Measurements from ENCODE around the gene EXOC3.
A peak's percentile ranks its signal among the peaks of the same experiment; 100 is the strongest.
"Not testable (repeated sequence)": the region's sequence is repeated elsewhere in the genome, so short reads cannot be mapped to it uniquely, and the experiment has no call there.

The EXOC3 gene

DNA sequence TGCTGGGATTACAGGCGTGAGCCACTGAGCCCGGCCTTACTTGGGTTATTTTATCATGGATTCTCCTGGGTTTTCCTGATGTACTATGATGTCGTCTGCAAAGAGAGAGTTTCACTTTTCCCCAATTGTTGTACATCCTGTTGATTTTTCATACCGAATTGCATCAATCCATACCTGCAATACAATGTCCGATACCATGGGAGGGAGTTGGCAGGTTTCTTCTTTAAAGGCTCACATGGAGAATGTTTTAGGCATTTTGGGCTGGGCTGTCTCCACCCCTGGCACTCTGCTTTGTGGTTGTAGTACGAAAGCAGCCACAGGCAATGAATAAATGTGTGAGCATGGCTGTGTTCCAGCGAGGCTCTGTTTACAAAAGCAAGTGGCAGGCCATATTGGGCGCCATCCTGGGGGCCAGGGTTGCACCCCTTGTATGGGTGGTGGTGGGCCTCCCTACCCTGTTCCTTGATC, 35.1 kb upstream of the EXOC3 start:
- DNase-seq, result no peak

DNA sequence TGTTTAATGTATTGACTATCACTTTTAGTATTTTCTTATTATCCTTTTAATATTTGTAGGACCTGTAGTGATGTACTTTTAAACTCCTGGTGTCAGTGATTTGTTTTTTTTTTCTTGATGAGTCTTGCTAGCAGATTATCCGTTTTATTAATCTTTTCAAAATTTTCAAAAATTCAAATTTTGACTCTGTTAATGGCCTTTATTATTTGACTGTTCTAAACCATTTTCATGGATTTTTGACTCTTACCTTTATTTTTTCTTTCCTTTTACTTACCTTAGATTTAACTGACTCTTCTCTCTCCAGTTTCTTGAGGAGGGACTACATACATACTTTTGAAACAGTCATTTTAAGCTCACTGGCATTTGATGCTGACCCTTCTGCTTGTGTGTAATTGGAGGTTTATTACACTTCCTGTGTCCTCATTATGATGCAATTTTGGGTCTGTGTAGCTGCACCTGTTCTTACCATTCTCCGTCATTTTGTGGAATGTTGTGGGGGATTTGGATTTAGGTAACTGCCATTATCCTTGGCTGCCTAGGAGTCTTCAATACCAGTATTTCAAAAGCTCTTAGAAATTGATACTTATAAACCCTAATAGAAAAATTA, 32.0 kb upstream of the EXOC3 start:
- DNase-seq, result no peak

DNA sequence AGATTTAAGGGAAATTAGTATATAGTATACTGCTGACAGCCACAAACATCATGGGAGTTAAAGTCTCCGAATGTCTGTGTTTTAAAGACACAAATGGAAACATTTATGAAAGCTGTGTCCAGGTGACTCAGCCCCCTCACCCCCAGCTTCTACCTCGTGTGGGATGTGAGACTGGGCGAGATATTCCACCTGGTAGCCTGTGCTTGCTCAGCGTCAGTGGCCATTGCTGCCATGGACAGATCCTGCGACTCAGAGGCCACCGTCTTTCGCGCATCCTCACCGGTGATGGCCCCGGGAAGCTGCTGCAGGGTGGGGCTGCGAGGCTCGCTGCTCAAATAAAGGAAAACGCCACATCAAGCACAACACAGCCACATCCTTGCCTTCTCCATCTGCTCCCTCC, 31.2 kb upstream of the EXOC3 start:
- DNase-seq, result no peak

DNA sequence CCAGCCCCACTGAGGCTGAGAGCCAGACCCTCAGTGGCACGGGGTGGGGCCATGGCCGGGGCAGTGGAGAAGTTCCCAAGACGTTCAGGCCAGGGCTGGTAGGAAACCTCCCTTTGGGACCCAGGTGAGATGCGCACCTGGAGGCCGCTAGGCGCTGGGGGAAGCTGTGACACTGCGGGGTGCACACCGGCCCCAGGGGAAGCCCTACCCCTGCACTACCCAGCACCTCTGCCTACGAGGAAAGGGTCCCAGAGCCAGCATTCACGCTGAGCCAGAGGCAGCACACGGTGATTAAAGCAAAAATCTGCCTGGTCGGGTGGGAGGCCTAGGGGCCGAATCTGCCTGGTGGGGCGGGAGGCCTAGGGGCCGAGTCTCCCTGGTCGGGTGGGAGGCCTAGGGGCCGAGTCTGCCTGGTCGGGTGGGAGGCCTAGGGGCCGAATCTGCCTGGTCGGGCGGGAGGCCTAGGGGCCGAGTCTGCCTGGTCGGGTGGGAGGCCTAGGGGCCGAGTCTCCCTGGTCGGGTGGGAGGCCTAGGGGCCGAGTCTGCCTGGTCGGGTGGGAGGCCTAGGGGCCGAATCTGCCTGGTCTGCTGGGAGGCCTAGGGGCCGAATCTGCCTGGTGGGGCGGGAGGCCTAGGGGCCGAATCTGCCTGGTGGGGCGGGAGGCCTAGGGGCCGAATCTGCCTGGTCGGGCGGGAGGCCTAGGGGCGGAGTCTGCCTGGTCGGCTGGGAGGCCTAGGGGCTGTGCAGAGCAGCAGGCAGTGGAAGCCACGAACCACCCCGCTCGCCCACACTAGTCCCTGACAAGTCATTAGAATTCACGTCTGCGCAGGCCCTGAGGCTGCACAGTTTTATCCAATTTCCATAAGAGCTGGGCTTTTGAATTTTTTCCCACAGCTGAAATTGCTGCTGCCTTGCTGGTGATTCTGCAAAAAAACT, 27.7 kb upstream of the EXOC3 start:
- DNase-seq, result not testable (repeated sequence)

DNA sequence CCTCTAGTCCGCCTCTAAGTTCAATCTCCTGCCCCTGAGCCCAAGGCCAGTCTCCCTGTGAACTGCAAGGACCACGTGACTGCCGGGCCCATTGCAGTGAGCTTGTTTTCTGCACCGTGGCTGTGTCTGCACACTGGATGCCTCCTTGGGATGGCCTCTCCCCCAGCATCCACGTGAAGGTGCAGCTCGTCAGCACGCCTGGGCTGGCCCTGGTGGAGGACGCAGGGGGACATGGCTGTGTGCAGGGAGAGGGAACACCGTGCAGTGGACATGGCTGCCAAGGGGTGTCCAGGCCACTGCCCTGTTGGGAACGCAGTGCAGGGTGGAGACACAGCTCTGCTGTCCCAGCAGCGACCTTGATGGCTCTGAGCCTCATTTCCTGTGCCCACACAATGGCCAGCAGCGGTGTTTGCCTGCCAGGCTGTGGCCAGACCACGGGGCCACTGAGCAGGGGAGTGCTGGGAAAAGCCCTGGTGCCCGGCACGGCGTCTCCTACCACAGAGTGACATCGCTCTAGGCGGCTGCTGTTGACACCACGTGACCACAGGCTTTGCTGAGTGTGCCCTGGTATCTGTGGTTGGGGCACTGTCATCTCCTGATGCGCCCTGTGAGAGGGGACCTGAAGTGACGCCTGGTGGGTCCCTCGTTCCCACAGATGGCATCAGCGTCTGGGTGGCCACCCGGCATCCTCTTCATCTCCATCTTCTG, 26.9 kb upstream of the EXOC3 start:
- no peak for DNase-seq

DNA sequence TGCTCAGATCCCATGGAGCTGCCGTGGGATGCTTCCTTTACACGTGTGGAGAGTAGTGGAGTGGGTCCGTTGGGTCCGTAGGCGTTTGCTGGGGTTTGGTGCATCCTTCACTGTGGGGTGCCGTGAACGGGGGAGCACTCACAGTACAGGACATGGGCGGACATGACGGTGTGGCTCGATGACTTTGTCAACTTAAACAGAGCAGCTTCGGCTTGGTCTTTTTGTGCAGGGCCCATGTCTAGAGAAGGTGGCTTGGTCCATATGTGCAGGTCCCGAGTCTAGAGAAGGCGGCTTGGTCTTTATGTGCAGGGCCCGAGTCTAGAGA, 26.4 kb upstream of the EXOC3 start:
- no peak for DNase-seq

DNA sequence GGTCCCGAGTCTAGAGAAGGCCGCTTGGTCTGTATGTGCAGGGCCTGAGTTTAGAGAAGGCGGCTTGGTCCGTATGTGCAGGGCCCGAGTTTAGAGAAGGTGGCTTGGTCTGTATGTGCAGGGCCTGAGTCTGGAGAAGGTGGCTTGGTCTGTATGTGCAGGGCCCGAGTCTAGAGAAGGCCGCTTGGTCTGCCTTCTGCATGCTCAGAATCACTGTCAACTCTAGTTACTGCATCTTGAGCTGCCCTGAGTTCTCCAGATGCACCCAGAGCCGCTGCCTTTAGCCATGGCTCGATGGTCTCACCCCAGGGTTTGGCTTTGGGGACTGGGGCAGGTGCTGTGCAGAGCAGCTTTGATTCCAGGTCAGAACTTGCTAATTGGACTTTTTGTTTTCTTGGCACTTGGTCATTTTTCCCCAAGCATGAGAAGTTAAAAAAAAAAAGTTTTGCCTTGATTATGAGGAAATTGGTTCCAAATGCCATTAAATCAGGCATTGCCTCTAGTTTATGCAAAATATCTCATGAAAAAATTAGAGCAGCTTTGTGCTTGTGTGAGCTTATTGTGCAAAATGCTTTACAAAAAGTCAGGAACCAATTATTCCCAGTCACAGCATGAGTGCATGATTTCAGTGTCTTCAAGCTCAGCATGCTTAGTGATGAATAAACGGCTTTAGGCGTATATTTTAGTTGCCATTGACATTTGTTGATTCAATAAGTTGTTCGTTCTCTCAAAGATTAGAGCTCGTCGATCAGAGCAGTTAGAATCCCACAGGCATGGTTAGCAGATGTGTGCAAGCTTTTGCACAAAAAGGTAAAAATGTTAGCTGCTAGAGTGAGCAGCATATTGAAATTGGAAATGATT, 25.4 kb upstream of the EXOC3 start:
- DNase-seq, result no peak

DNA sequence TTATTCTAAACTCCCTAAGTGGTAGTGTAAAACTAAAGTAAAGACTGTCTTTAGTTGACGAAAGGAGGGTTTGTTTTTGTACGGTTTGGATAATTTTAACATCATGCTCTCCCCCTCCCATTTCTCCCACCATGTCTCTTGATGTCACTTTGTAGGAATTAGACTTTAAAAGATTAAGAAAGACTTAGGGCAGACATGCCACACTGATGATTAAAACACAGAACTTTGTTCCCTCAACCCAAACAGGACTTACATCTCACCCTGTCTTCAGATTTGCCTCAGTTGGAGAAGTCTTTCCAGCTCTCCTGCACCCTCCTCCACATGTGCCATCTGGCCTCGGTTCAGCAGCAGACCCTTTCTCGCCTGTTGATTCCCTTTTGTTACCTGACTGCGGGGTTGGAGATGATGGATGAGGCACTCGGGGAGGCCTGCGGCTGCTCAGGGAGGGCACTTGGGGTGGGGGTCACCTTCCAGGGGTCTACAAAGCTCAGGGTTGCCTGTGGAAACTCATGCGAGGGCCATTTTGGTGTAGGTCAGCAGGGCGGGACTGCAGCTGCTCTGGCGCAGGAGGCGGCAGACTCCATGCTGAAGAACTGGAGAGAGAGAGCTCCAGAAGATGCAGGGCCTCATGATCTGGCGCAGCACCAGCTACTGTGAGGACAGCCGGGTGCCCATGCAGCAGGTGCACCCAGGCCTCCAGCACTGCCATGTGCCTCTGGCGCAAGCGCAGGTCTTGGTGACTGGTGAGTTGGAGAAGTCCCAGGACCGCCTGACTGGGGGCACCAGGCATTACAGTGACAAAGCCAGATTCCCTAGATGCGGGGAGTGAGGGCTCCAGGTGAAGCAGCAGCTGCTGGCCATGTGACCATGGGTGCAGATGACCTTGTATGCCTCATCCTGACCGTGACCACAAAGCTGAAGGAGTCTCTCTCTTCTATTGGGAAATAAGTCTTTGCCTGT, 24.5 kb upstream of the EXOC3 start:
- DNase-seq, result no peak

DNA sequence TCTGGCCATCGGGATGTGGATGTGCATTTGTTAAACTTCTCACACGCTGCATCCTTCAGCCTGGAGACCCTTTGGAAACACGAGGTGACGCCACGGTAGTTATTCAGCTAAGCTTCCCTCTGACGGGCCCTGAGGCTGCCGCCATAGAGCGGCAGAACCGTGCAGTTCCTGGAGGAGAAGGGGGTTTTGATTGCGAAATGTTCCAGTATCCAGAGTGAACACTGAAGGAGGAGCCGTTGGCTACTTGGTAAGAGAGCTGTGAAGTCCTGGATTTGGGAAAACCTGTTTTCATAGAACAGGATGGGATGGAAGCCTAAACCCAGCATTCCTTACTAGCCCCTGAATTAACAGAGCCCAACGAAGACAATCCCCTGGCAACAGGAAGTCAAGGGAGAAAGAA, 23.0 kb upstream of the EXOC3 start:
- no peak for DNase-seq

DNA sequence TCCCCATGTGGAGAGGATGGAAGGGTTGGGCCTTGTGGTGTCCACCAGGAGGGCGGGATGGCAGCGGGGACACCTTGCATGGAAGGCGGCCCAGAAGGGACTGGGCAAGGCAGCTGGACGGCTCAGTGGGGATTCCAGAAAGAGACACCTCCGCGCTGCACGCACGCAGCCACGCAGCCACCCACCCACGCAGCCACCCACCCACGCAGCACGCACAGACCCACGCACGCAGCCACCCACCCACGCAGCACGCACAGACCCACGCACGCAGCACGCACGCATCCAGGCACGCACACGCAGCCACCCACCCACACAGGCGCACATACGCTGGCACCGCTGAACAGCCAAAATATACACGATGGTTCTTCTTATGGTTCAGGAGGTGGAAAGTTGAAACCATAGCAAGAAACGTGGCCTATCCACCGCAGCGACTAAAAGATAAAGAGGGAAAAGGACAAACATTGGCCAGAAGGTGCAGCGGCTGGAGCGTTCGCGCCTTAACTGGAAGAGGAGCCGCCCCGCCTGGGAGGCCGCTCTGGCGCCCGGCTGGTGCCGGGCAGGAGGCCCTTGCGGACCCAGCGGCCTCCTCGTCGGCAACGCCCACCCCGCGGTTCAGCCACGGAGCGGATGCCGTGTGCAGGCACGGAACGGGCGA, 22.2 kb upstream of the EXOC3 start:
- no peak for DNase-seq

DNA sequence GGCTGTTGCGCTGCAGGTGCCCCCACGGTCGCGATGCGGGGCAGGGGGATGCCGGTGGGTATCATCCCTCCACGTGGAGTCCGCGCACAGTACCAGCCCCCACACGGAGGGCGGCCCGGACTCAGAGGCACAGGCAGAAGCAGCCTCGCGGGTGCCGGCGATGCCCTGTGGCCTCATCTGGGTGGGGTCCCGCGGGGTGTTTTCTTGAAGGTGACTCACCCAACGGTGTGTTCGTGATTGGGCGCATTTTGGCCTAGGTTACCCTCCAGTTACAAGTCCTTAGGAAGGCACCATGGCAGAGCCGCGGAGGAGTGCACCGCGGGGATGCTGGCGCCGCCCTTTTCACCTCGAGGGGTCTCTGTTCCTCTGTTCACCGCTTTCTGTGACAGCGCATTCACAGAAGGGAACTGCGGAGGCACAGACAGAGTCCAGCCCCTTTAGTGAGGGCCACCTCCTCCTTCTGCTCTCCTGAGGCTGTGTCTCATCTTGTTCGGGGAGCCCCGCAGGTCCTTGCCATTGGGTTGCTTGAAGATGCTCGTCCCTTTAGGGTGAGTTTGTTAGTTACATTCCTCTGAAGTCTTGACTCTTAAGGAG, 21.6 kb upstream of the EXOC3 start:
- no peak for DNase-seq

DNA sequence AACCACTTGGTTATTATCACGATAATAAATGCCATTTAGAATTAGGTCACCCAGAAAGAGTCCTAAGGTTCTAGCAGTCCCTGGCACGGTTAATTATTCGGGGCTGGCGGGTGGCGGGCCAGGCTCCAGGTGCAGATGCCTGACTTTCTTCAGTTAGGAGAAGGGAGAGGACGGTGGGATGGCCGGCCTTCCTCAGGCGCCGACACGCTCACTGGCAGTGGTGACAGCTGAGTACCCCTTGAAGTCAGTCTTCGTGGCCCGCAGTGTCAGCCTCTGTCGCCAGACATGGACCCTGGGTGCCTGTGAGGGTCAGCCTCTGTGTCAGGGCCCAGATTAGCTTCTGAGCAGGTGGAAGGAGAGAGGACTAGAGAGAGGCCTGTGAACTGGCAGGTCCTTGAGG, 21.1 kb upstream of the EXOC3 start:
- DNase-seq, result no peak

DNA sequence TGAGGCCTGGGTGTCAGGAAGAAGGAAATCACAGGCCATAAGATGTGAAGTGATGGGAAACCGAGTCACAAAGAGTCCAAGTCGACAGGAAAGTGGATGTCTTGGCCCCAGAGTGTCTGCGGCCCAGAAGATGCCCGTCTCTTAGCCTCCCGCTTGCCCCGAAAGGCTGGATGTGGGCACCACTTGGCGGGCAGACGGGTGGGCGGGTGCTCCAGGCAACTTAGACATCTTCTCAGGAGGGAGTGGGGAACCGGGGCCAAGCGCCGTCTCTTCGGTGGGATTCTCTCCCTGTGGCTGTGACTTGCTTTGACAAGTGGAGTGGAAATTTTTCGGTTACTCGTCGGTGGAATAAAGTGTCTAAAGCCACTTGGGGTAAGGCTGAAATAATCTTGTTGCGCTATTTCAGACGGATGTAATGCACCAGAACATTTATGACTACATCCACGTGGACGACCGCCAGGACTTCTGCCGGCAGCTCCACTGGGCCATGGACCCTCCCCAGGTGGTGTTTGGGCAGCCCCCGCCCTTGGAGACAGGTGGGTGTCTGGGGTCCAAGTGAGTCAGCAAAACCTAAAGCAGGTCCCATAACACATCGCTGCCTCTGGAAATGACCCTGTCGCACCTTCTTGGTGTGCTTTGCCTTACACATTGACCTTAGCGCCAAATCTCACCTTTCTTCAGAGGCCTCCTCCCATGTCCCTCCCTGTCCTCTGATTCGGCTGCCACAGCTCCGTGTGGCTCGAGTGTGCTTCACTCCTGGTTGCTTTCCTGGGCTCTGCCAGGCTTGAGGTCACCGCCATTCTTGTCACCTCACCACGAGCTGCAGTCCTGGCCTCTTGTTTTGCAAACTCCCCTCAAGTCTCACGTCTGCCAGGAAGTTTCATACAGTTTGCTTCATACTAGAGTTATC, 20.4 kb upstream of the EXOC3 start:
- DNase-seq, result no peak

DNA sequence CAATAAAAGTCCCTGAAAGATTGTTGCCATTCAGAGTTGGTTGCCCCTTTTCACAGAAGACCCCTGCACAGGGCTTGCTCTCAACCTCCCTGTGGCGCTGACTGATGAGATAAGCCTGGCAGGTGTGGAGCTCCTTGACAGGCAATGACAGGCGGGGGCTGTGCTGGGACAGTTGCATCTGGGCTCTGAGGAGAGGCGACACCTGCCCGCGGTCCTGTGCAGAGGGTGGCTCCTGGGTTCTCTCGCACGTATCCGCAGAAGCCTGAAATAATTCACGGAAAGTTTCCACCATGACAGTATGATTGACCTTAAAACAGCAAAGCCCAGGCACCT, 19.8 kb upstream of the EXOC3 start:
- no peak for DNase-seq

DNA sequence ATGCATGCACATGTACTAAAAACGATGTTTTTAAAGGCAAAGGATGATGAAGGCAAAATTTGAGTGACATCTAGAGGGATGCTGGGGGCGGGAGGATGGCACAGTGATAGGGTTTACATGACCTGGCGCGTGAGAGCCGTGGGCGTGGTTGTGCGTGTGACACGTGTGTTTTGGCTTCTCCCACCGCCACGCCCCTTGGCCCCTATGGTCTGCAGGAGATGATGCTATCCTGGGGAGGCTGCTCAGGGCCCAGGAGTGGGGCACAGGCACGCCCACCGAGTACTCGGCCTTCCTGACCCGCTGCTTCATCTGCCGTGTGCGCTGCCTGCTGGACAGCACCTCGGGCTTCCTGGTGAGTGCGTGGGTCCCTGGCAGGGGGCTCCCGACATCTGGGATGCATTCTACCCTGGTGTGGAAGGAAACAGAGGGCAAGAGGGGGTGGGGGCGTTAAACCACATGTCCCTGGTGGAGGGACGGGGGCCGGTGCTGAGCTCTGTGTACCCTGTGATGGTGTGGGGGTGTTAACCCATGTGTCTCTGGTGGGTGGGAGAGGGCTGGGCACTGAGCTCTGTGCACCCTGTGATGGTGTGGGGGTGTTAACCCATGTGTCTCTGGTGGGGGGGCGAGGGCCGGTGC, 19.2 kb upstream of the EXOC3 start:
- DNase-seq, result no peak

DNA sequence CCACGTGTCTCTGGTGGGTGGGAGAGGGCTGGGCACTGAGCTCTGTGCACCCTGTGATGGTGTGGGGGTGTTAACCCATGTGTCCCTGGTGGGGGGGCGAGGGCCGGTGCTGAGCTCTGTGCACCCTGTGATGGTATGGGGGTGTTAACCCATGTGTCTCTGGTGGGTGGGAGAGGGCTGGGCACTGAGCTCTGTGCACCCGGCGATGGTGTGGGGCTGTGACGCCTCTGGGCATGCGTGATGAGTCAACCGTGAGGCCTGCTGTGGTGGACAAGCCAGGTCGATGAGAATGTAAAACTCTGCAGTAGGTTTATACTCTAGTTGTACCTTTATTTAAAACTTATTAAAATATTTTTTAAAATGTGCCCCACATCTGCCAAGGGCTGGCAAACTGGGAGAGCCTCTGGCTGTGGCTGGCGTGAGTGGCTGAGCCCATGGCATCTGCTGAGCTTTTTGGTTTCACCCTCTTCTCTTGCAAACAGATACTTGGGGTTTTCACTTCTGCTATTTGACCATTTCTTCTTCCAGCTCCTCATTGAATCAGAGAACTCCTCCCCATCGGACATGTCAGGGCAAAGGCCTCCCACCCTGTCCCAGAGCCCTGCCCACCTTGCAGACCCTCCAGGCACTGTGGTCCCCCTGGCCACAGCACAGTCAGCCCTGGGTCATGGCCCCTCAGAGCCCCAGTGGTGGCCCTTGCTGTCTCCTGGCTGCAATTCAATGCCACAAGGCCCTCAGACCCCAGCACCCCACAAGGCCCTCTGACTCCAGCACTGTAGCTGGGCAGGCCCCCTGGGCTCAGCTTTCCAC, 18.5 kb upstream of the EXOC3 start:
- DNase-seq, result no peak

DNA sequence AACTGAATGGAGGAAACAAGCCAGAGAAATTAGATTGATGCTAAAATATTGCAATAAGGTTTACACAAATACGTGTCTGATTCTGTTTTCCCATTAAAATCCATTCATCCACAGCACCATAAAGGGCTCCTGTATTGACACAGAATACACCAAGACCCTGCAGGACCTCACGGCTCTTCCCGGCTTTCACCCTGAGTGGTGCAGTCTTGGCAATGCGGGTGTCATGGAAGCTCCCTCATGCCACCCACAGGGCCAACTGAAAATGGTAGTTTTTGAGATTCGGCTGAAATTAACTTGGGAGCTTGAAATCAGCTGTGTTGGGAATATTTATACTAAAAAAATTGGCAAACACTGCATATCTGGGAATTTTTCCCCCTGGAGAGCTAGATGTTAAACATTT, 17.3 kb upstream of the EXOC3 start:
- peak; percentile 44 for DNase-seq

DNA sequence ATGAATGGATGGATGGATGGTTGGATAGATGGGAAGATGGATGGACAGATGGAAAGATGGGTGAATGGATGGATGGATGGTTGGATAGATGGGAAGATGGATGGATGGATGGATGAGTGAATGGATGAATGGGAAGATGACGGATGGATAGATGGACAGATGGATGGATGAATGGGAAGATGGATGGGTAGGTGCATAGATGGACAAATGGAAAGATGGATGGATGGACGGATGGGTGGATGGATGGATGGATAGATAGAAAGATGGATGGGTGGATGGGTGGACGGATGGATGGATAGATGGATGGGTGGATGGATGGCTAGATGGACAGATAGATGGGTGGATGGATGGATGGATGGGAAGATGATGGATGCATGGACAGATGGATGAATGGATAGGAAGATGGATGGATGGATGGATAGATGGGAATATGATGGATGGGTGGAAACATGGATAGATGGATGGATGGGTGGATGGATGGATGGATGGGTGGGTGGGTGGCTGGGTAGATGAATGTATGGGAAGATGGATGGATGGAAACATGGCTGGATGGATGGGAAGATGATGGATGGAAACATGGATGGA, 16.5 kb upstream of the EXOC3 start:
- no peak for DNase-seq
